Pancreas (tissue), 10 donors: ENCODE results near the gene KCNQ5. TPM values are rescaled to one million over a fixed set of nuclear protein-coding genes. Genes with fewer than 3 reads are reported as not detected.

ENCODE experiments used
- ATAC-seq, 4 donors: fragments of 200-7000 bp; cut with Tn5 transposase; one replicate each; pipeline versions ENCODE4 v1.8.0 to v1.9.1; 2020; ENCODE audit warnings: mild to moderate bottlenecking in 4 of 4, moderate library complexity in 4 of 4
- DNase-seq, 6 donors: peaks; one replicate each; pipeline ENCODE4 v3.0.0-alpha.2; 2020
- FAIRE-seq: peaks from 2 replicates; lab custom pipeline; 2012; peaks lifted over from hg19 to GRCh38; lab: Jason Lieb, UNC
- H3K27ac ChIP-seq, 4 donors: fragments of 200-600 bp; sonication (generic); 1 replicate in 3 of 4; 2 replicates in 1 of 4; pipeline versions ENCODE4 v1.5.0 to v1.8.0; 2020
- H3K27me3 ChIP-seq, 4 donors: fragments of 200-600 bp; one replicate each; pipeline ENCODE4 v1.8.0; 2021
- H3K36me3 ChIP-seq, 3 donors: fragments of 200-600 bp; sonication (generic) in 1 of 3; one replicate each; pipeline versions ENCODE4 v1.5.0 to v1.8.0; 2020 to 2021
- H3K4me1 ChIP-seq, 3 donors: fragments of 200-600 bp; one replicate each; pipeline ENCODE4 v1.8.0; 2021
- H3K4me3 ChIP-seq, 4 donors: fragments of 200-600 bp; sonication (generic) in 2 of 4; one replicate each; pipeline versions ENCODE4 v1.5.0 to v1.8.0; 2020 to 2021
- H3K9me3 ChIP-seq, 4 donors: fragments of 200-600 bp; one replicate each; pipeline ENCODE4 v1.8.0; 2021
- CTCF ChIP-seq, 4 donors: fragments of 200-600 bp; sonication (generic) in 3 of 4; IDR thresholded peaks; one replicate each; pipeline versions ENCODE4 v1.5.0 to v1.8.0; 2021; ENCODE audit warnings: antibody characterized with exemption in 4 of 4
- WGBS, 2 donors: extraction: QIAGEN DNeasy Blood & Tissue Kit; methylation state at CpG; one replicate each; pipeline ENCODE4 v1.1.7; 2013; 5-methylcytosine and 5-hydroxymethylcytosine counted together
- intact Hi-C, 3 donors: fragments of 100-400 bp; cut with DNase I; formaldehyde crosslinking; loops; one replicate each; pipeline versions ENCODE4 v1.11.1 to v1.14.2; 2022
- polyA plus RNA-seq, 2 donors: library from polyadenylated mRNA; stranded (reverse); fragments of 200-250 nt; gene quantifications; one replicate each; pipeline ENCODE4 v1.2.3, GENCODE V29; 2013
- total RNA-seq, 6 donors: library from RNA; stranded (reverse); fragmentation: NEBNext Ultra II Directional in 4 of 6; extraction: Animal tissue kit (Norgen Biotek cat#: 25700) in 4 of 6; gene quantifications; one replicate each; pipeline versions ENCODE4 v1.2.1 to v1.2.4, GENCODE V29; 2021 to 2023
- donor health status: healthy with polysubstance abuse.
- donor health status: DM: no; HTN: no; CAD: no; lungs with moderate emphysema.
- donor health status: DM: no; HTN: no; CAD: no.
- donor health status: control.
- donor health status: control.
- donor health status: Bipolar disorder and iron deficiency.
- donor health status: DM: yes; HTN: yes; CAD: no.
- donor health status: DM: no; HTN: no; CAD: no.
- donor health status: DM: no; HTN: no; CAD: no.
- donor health status: DM: yes; HTN: yes; CAD: no.

The KCNQ5 gene
- total and polyA plus RNA-seq, 8 donors, result 0.03 to 1.1 (median 0.13) TPM

- FAIRE-seq (no peak), DNase-seq (no peak), ATAC-seq (no peak)
- no peak for TF ChIP-seq CTCF (IDR thresholded peaks at IDR 0.05)
- no peaks in the 10 kb centered on the region for H3K9me3 ChIP-seq
- no peaks in the 10 kb centered on the region for H3K4me1 ChIP-seq
- H3K36me3 ChIP-seq, result no peaks in the 10 kb centered on the region
- H3K4me3 ChIP-seq, result no peak overlapping the region
- no peaks in the 10 kb centered on the region for H3K27me3 ChIP-seq
- intact Hi-C loops, result no loop called here
- 80 to 81% methylated on average over 3 of the region's 3 CpGs for WGBS, 2 donors
- no peak overlapping the region for H3K27ac ChIP-seq
Measured at GRCh38 chr6:72770959-72771358, 149.1 kb downstream of the KCNQ5 start.

GRCh38 chr6:72776456-72776855 is 154.6 kb downstream of the KCNQ5 start:
- ATAC-seq (no peak), DNase-seq (no peak), FAIRE-seq (no peak)
- WGBS, 2 donors, result 89 to 90% methylated on average over 1 of the region's 1 CpG
- no peaks in the 10 kb centered on the region for H3K9me3 ChIP-seq
- no peak overlapping the region for H3K27ac ChIP-seq
- TF ChIP-seq CTCF (IDR thresholded peaks at IDR 0.05), result no peak
- no peak overlapping the region for H3K4me3 ChIP-seq
- no peaks in the 10 kb centered on the region for H3K27me3 ChIP-seq
- no peaks in the 10 kb centered on the region for H3K4me1 ChIP-seq
- intact Hi-C loops, result no loop called here
- no peaks in the 10 kb centered on the region for H3K36me3 ChIP-seq

GRCh38 chr6:72781624-72782023 is 159.8 kb downstream of the KCNQ5 start:
- no peak for TF ChIP-seq CTCF (IDR thresholded peaks at IDR 0.05)
- H3K9me3 ChIP-seq, result no peaks in the 10 kb centered on the region
- ATAC-seq (no peak), FAIRE-seq (no peak), DNase-seq (no peak)
- H3K4me1 ChIP-seq, result no peaks in the 10 kb centered on the region
- no peaks in the 10 kb centered on the region for H3K36me3 ChIP-seq
- intact Hi-C loops, result no loop called here
- no peak overlapping the region for H3K4me3 ChIP-seq
- no peaks in the 10 kb centered on the region for H3K27me3 ChIP-seq
- H3K27ac ChIP-seq, result no peak overlapping the region

- no peaks in the 10 kb centered on the region for H3K36me3 ChIP-seq
- ATAC-seq (no peak), FAIRE-seq (no peak), DNase-seq (no peak)
- 82 to 94% methylated on average over 2 of the region's 2 CpGs for WGBS, 2 donors
- H3K27me3 ChIP-seq, result no peaks in the 10 kb centered on the region
- H3K9me3 ChIP-seq, result no peaks in the 10 kb centered on the region
- intact Hi-C loops, result no loop called here
- no peaks in the 10 kb centered on the region for H3K4me1 ChIP-seq
- H3K4me3 ChIP-seq, result no peak overlapping the region
- TF ChIP-seq CTCF (IDR thresholded peaks at IDR 0.05), result no peak
- no peak overlapping the region for H3K27ac ChIP-seq
Measured at GRCh38 chr6:72783035-72783434, 161.2 kb downstream of the KCNQ5 start.

GRCh38 chr6:72783666-72784065 is 161.8 kb downstream of the KCNQ5 start:
- no peak for ATAC-seq
- intact Hi-C loops, result no loop called here
- Histone ChIP-seq H3K4me3 (no peak overlapping the region), H3K9me3 (no peaks in the 10 kb centered on the region), H3K27ac (no peak overlapping the region), H3K4me1 (no peaks in the 10 kb centered on the region), H3K36me3 (no peaks in the 10 kb centered on the region), H3K27me3 (no peaks in the 10 kb centered on the region)
- 34 to 46% methylated on average over 1 of the region's 1 CpG for WGBS, 2 donors
- FAIRE-seq, result no peak
- no peak for TF ChIP-seq CTCF (IDR thresholded peaks at IDR 0.05)
- DNase-seq, result no peak
